AG04450 (cell line): ENCODE results near the gene CADPS2. TPM values are rescaled to one million over a fixed set of nuclear protein-coding genes. Genes with fewer than 3 reads are reported as not detected.
A peak's percentile ranks its signal among the peaks of the same experiment; 100 is the strongest.

Experiments
- CTCF ChIA-PET: fragments of 300-600, 350-600 bp; formaldehyde crosslinking; extraction: SDS; loops from one replicate; lab custom pipeline; 2022; ENCODE audit warnings: antibody characterized with exemption, inconsistent platforms; lab: Charles Lee
- POLR2A ChIA-PET: fragments of 350-600 bp; formaldehyde crosslinking; extraction: SDS; loops from one replicate; lab custom pipeline; 2021; ENCODE audit warnings: antibody characterized with exemption, inconsistent platforms; lab: Yijun Ruan, JAX
- DNase-seq: peaks from one replicate; pipeline ENCODE4 v3.0.0-alpha.2; 2011; ENCODE audit warnings: low read depth, low spot score
- H3K27ac ChIP-seq: one replicate; pipeline ENCODE4 v1.5.1; 2012; ENCODE audit warnings: low read depth, low read length, control low read depth
- H3K27me3 ChIP-seq: one replicate; pipeline ENCODE4 v1.6.0; 2012; ENCODE audit warnings: low read length; ENCODE audit not compliant: control insufficient read depth, insufficient read depth
- H3K4me3 ChIP-seq: 2 replicates; pipeline ENCODE4 v1.5.1; 2011; ENCODE audit warnings: mild to moderate bottlenecking, low read depth, low read length, control low read depth
- H3K9me3 ChIP-seq: 2 replicates; pipeline ENCODE4 v1.5.1; 2012; ENCODE audit warnings: low read length; ENCODE audit not compliant: control insufficient read depth, insufficient read depth
- polyA plus RNA-seq: library from polyadenylated mRNA; depleted of rRNA; stranded (reverse); fragments of >200 nt; gene quantifications from 2 replicates; pipeline ENCODE4 v1.2.3, GENCODE V29; 2011
- TF ChIP-seq, protein P1 (sequence below): IDR thresholded peaks from 2 replicates; pipeline ENCODE4 v1.5.1; 2011; ENCODE audit warnings: low read depth, low read length, control low read depth, inconsistent platforms

The CADPS2 gene
- polyA plus RNA-seq, 1 experiment: 0.41 TPM

GRCh38 chr7:122532406-122533269, 353.6 kb downstream of the CADPS2 start:
- Histone ChIP-seq H3K9me3 (no peaks in the 10 kb centered on the region), H3K4me3 (no peak overlapping the region), H3K27ac (no peak overlapping the region), H3K27me3 (no peaks in the 10 kb centered on the region)
- DNase-seq: no peak
- TF ChIP-seq, protein P1, sequence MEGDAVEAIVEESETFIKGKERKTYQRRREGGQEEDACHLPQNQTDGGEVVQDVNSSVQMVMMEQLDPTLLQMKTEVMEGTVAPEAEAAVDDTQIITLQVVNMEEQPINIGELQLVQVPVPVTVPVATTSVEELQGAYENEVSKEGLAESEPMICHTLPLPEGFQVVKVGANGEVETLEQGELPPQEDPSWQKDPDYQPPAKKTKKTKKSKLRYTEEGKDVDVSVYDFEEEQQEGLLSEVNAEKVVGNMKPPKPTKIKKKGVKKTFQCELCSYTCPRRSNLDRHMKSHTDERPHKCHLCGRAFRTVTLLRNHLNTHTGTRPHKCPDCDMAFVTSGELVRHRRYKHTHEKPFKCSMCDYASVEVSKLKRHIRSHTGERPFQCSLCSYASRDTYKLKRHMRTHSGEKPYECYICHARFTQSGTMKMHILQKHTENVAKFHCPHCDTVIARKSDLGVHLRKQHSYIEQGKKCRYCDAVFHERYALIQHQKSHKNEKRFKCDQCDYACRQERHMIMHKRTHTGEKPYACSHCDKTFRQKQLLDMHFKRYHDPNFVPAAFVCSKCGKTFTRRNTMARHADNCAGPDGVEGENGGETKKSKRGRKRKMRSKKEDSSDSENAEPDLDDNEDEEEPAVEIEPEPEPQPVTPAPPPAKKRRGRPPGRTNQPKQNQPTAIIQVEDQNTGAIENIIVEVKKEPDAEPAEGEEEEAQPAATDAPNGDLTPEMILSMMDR: peak; percentile 44
- CTCF ChIA-PET: interaction anchor here (0.6 to 2.4 kb wide), 15 partner anchors 10 to 538 kb away, joined by 3 to 18 read pairs (median 4); no protein-coding TSS in a partner anchor
- POLR2A ChIA-PET: no interaction called here

GRCh38 chr7:122528879-122529481, 357.3 kb downstream of the CADPS2 start:
- Histone ChIP-seq H3K27me3 (no peaks in the 10 kb centered on the region), H3K9me3 (no peaks in the 10 kb centered on the region), H3K4me3 (no peak overlapping the region), H3K27ac (no peak overlapping the region)
- no peak for DNase-seq
- TF ChIP-seq, protein P1: peak; percentile 57
- CTCF ChIA-PET: interaction anchor here (1.0 to 2.7 kb wide), 11 partner anchors 10 to 516 kb away, joined by 3 to 15 read pairs (median 6); no protein-coding TSS in a partner anchor
- POLR2A ChIA-PET: no interaction called here

DNA sequence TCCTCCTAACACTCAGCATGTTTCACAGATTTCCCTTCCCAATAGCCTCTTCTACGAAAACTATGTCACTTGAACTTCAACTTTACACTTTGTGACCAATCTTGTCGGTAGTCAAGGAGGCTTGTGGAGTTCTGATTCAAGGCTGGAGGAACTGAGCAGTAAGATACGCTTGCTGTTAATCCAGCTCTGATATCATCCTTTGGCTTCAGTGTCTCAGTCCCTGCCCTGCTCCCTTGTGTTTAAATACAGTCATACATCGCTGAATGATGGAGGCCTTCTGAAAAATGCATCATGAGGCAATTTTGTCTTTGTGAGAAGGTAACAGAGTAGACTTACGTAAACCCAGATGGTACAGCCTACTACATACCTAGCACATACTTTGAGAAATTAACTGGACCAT, 360.9 kb downstream of the CADPS2 start:
- no peaks in the 10 kb centered on the region for H3K9me3 ChIP-seq
- no peak overlapping the region for H3K4me3 ChIP-seq
- ChIA-PET POLR2A (no interaction called here), CTCF (no interaction called here)
- DNase-seq: no peak
- TF ChIP-seq, protein P1: no peak
- no peaks in the 10 kb centered on the region for H3K27me3 ChIP-seq
- H3K27ac ChIP-seq: no peak overlapping the region

- Histone ChIP-seq H3K27ac (no peak overlapping the region), H3K9me3 (no peaks in the 10 kb centered on the region), H3K4me3 (no peak overlapping the region), H3K27me3 (no peaks in the 10 kb centered on the region)
- TF ChIP-seq, protein P1: no peak
- CTCF ChIA-PET: interaction anchor here (1.3 kb wide), 1 partner anchor 10 kb away, joined by 3 read pairs; no protein-coding TSS in a partner anchor
- POLR2A ChIA-PET: no interaction called here
- no peak for DNase-seq
Measured at GRCh38 chr7:122521767-122522166, 364.5 kb downstream of the CADPS2 start.
